A549 (cell line): ENCODE measurements around the gene EDNRB. TPM values are rescaled to one million over a fixed set of nuclear protein-coding genes. Genes with fewer than 3 reads are reported as not detected.

Experiments used
- ATAC-seq, 2 experiments: fragments of 200-7000 bp in 1 of 2; fragments of >200 bp in 1 of 2; cut with Nextera tagmentation in 1 of 2; cut with Tn5 transposase in 1 of 2; 3 replicates each; pipeline versions ENCODE4 v1.8.0 to v1.9.1; 2018 to 2020; ENCODE audit warnings: mild to moderate bottlenecking in 1 of 2, moderate library complexity in 1 of 2
- CTCF ChIA-PET: fragments of 300-600 bp; sonication (Branson Sonifier 250); formaldehyde crosslinking; extraction: SDS; loops from one replicate; lab custom pipeline; 2021; ENCODE audit warnings: antibody characterized with exemption, inconsistent platforms; lab: Yijun Ruan, JAX
- POLR2A ChIA-PET: fragments of 350-600 bp; formaldehyde crosslinking; extraction: SDS; loops from one replicate; lab custom pipeline; 2021; ENCODE audit warnings: antibody characterized with exemption, inconsistent platforms; lab: Yijun Ruan, JAX
- DNase-seq, 2 experiments: peaks; one replicate each; pipeline versions ENCODE4 v3.0.0 to v3.0.0-alpha.2; 2011 to 2016; ENCODE audit warnings: low read depth in 1 of 2, low spot score in 1 of 2
- FAIRE-seq: peaks from 2 replicates; lab custom pipeline; 2011; peaks lifted over from hg19 to GRCh38; lab: Jason Lieb, UNC
- H3K27ac ChIP-seq, 2 experiments: fragments of >200 bp; sonication (Bioruptor Twin); formaldehyde crosslinking; 3 replicates each; pipeline ENCODE4 v1.5.1; 2016 to 2017
- H3K4me1 ChIP-seq: fragments of >200 bp; sonication (Bioruptor Twin); formaldehyde crosslinking; 3 replicates; pipeline ENCODE4 v1.6.1; 2016
- H3K4me2 ChIP-seq: fragments of >200 bp; sonication (Bioruptor Twin); formaldehyde crosslinking; 3 replicates; pipeline ENCODE4 v1.6.1; 2016
- H3K4me3 ChIP-seq: fragments of >200 bp; sonication (Bioruptor Twin); formaldehyde crosslinking; 3 replicates; pipeline ENCODE4 v1.5.1; 2016
- H3K9me3 ChIP-seq: fragments of >200 bp; sonication (Bioruptor Twin); formaldehyde crosslinking; 3 replicates; pipeline ENCODE4 v1.6.1; 2016
- CBX2 ChIP-seq: fragments of 200-600 bp; sonication (generic); IDR thresholded peaks from 2 replicates; pipeline ENCODE4 v1.6.1; 2016; ENCODE audit warnings: low read depth, mild to moderate bottlenecking, borderline replicate concordance
- CBX8 ChIP-seq: fragments of 200-600 bp; sonication (generic); IDR thresholded peaks from 2 replicates; pipeline ENCODE4 v1.6.1; 2016
- CHD2 ChIP-seq: fragments of 150-350 bp; IDR thresholded peaks from 2 replicates; pipeline ENCODE4 v1.6.1; 2014; ENCODE audit warnings: low read length; ENCODE audit not compliant: partially characterized antibody
- CHD4 ChIP-seq: fragments of 200-600 bp; sonication (generic); IDR thresholded peaks from 2 replicates; pipeline ENCODE4 v1.6.1; 2016; ENCODE audit warnings: antibody characterized with exemption, mild to moderate bottlenecking, borderline replicate concordance
- EHMT2 ChIP-seq: fragments of 200-600 bp; sonication (generic); IDR thresholded peaks from 2 replicates; pipeline ENCODE4 v1.6.1; 2016; ENCODE audit warnings: antibody characterized with exemption, low read depth, mild to moderate bottlenecking, moderate library complexity
- ESRRA ChIP-seq: fragments of 150-350 bp; IDR thresholded peaks from 2 replicates; pipeline ENCODE4 v1.6.1; 2014; ENCODE audit warnings: mild to moderate bottlenecking, low read length, borderline replicate concordance
- FOSL2 ChIP-seq, 2 experiments: fragments of 450-650 bp in 1 of 2; fragments of >200 bp in 1 of 2; sonication (Bioruptor Twin) in 1 of 2; formaldehyde crosslinking; IDR thresholded peaks; 2 replicates each; pipeline versions ENCODE4 v1.5.0 to v1.6.1; 2016 to 2020; ENCODE audit warnings: mild to moderate bottlenecking in 1 of 2, moderate library complexity in 1 of 2
- HMGXB4 ChIP-seq: fragments of 250-450 bp; sonication (Bioruptor Pico); IDR thresholded peaks from 2 replicates; pipeline ENCODE4 v1.5.0; 2021; ENCODE audit warnings: mild to moderate bottlenecking, moderate library complexity, borderline replicate concordance
- HOXB5 ChIP-seq: fragments of 250-450 bp; sonication (Bioruptor Pico); IDR thresholded peaks from 2 replicates; pipeline ENCODE4 v1.5.0; 2020; ENCODE audit warnings: mild to moderate bottlenecking, moderate library complexity
- KDM1A ChIP-seq: fragments of 200-600 bp; sonication (generic); IDR thresholded peaks from 2 replicates; pipeline ENCODE4 v1.6.1; 2016; ENCODE audit warnings: low read depth, mild to moderate bottlenecking
- MAX ChIP-seq: IDR thresholded peaks from 2 replicates; pipeline ENCODE4 v1.6.1; 2012
- MAZ ChIP-seq: fragments of 150-350 bp; IDR thresholded peaks from 2 replicates; pipeline ENCODE4 v1.6.1; 2014; ENCODE audit warnings: antibody characterized with exemption, low read depth, low read length, borderline replicate concordance
- MYC ChIP-seq: IDR thresholded peaks from 2 replicates; pipeline ENCODE4 v1.6.1; 2012; ENCODE audit warnings: mild to moderate bottlenecking, inconsistent platforms, low read length, improper control_type of control experiment, borderline replicate concordance
- NPAS2 ChIP-seq: fragments of 250-450 bp; sonication (Bioruptor Pico); IDR thresholded peaks from 2 replicates; pipeline ENCODE4 v1.8.0; 2022; ENCODE audit warnings: mild to moderate bottlenecking, moderate library complexity, borderline replicate concordance
- PBX3 ChIP-seq: IDR thresholded peaks from 2 replicates; pipeline ENCODE4 v1.6.1; 2012
- POLR2AphosphoS2 ChIP-seq: conservative IDR thresholded peaks from 2 replicates; pipeline ENCODE4 v1.6.1; 2012; ENCODE audit warnings: low read length, improper control_type of control experiment, inconsistent platforms
- RARB ChIP-seq: fragments of 250-450 bp; sonication (Bioruptor Pico); IDR thresholded peaks from 2 replicates; pipeline ENCODE4 v1.8.0; 2021; ENCODE audit warnings: mild to moderate bottlenecking, moderate library complexity
- RCOR1 ChIP-seq: fragments of 150-350 bp; IDR thresholded peaks from 2 replicates; pipeline ENCODE4 v1.6.1; 2014; ENCODE audit warnings: antibody characterized with exemption, low read length, low read depth
- REST ChIP-seq: fragments of 200-600 bp; sonication (generic); IDR thresholded peaks from 2 replicates; pipeline ENCODE4 v1.6.1; 2016; ENCODE audit warnings: antibody characterized with exemption, mild to moderate bottlenecking, moderate library complexity
- RFX5 ChIP-seq: fragments of 450-650 bp; IDR thresholded peaks from 2 replicates; pipeline ENCODE4 v1.7.1; 2014; ENCODE audit warnings: antibody characterized with exemption, mild to moderate bottlenecking, moderate library complexity
- SMC3 ChIP-seq: fragments of >200 bp; sonication (Bioruptor Twin); formaldehyde crosslinking; IDR thresholded peaks from 3 replicates; pipeline ENCODE4 v1.6.1; 2018; ENCODE audit warnings: inconsistent platforms
- ZC3H11A ChIP-seq: fragments of 450-650 bp; IDR thresholded peaks from 2 replicates; pipeline ENCODE4 v1.6.1; 2014; ENCODE audit warnings: antibody characterized with exemption, mild to moderate bottlenecking
- ZFP36 ChIP-seq: fragments of 450-650 bp; IDR thresholded peaks from 2 replicates; pipeline ENCODE4 v1.6.1; 2014; ENCODE audit warnings: borderline replicate concordance; ENCODE audit not compliant: partially characterized antibody
- ZNF302 ChIP-seq: fragments of 250-450 bp; sonication (Bioruptor Pico); IDR thresholded peaks from 2 replicates; pipeline ENCODE4 v1.9.0; 2021; ENCODE audit warnings: inconsistent platforms, mild to moderate bottlenecking, moderate library complexity
- WGBS: methylation state at CpG from one replicate; pipeline ENCODE4 v1.1.6; 2017; ENCODE audit errors: missing lambda C conversion rate; 5-methylcytosine and 5-hydroxymethylcytosine counted together
- polyA plus RNA-seq, 4 experiments: library from polyadenylated mRNA; depleted of rRNA in 3 of 4; stranded (reverse); fragments of >200 nt; fragmentation: RNase III in 1 of 4; extraction: RNeasy Plus Mini Kit Qiagen cat#74134 plus additional on column Dnase treatment in 1 of 4; gene quantifications; 2 replicates in 3 of 4; 3 replicates in 1 of 4; pipeline ENCODE4 v1.2.3, GENCODE V29; 2011 to 2017
- TF ChIP-seq, protein P1 (sequence below): fragments of 450-650 bp; IDR thresholded peaks from 2 replicates; pipeline ENCODE4 v1.6.1; 2014; ENCODE audit warnings: antibody characterized with exemption
- TF ChIP-seq, protein P2 (sequence below): fragments of 150-350 bp; IDR thresholded peaks from 2 replicates; pipeline ENCODE4 v1.6.1; 2014; ENCODE audit warnings: low read depth, mild to moderate bottlenecking, low read length

The EDNRB gene
- polyA plus RNA-seq, 2 of the 4 experiments (the other 2 are of a cell fraction) = not detected

DNA sequence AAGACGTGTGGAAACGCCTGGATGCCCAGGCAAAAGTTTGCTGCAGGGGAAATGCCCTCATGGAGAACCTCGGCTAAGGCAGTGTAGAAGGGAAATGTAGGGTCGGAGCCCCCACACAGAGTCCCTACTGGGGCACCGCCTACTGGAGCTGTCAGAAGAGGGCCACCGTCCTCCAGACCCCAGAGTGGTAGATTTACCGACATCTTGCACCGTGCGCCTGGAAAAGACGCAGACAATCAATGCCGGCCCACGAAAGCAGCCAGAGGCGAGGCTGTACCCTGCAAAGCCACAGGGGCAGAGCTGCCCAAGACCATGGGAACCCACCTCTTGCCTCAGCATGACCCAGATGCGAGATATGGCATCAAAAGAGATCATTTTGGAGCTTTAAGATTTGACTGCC lies 7.0 kb upstream of the EDNRB start:
- 0% methylated on average over 6 of the region's 14 CpGs for WGBS
- H3K4me2 ChIP-seq = no peak overlapping the region
- no peak for TF ChIP-seq CHD2
- no peak for TF ChIP-seq ZFP36
- TF ChIP-seq MYC = no peak
- TF ChIP-seq CHD4 = no peak
- TF ChIP-seq ESRRA = no peak
- no peak for TF ChIP-seq ZNF302 (CRISPR knock-in tag)
- no peak for TF ChIP-seq RFX5
- TF ChIP-seq REST = no peak
- TF ChIP-seq KDM1A = no peak
- no peak for TF ChIP-seq HMGXB4 (CRISPR knock-in tag)
- TF ChIP-seq RARB (CRISPR knock-in tag) = no peak
- TF ChIP-seq CBX2 = no peak
- no peak for TF ChIP-seq RCOR1
- no peak for TF ChIP-seq HOXB5 (CRISPR knock-in tag)
- TF ChIP-seq SMC3 = no peak
- TF ChIP-seq, protein P1, sequence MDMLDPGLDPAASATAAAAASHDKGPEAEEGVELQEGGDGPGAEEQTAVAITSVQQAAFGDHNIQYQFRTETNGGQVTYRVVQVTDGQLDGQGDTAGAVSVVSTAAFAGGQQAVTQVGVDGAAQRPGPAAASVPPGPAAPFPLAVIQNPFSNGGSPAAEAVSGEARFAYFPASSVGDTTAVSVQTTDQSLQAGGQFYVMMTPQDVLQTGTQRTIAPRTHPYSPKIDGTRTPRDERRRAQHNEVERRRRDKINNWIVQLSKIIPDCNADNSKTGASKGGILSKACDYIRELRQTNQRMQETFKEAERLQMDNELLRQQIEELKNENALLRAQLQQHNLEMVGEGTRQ = no peak
- TF ChIP-seq, all 56 proteins: peak for 0
- Histone ChIP-seq H3K4me3 (no peak overlapping the region), H3K9me3 (no peaks in the 10 kb centered on the region), H3K4me1 (no peaks in the 10 kb centered on the region), H3K27ac (no peak overlapping the region)
- FAIRE-seq = no peak
- CTCF ChIA-PET = no interaction called here
- no peak for ATAC-seq
- no peak for DNase-seq
- POLR2A ChIA-PET = no interaction called here

GRCh38 chr13:77919921-77920294 lies 1.3 kb upstream of the EDNRB start:
- DNase-seq = no peak
- WGBS = 16% methylated on average over 8 of the region's 8 CpGs
- POLR2A ChIA-PET = no interaction called here
- FAIRE-seq = no peak
- Histone ChIP-seq H3K4me1 (no peaks in the 10 kb centered on the region), H3K4me3 (peak overlapping the region; percentile 38), H3K4me2 (peak overlapping the region; percentile 86), H3K27ac (no peak overlapping the region), H3K9me3 (no peaks in the 10 kb centered on the region)
- ATAC-seq = peak in 1 of 2 experiments; percentile 44; a peak in 3 of 6 replicates
- no peak for TF ChIP-seq NPAS2 (CRISPR knock-in tag)
- TF ChIP-seq, protein P2, sequence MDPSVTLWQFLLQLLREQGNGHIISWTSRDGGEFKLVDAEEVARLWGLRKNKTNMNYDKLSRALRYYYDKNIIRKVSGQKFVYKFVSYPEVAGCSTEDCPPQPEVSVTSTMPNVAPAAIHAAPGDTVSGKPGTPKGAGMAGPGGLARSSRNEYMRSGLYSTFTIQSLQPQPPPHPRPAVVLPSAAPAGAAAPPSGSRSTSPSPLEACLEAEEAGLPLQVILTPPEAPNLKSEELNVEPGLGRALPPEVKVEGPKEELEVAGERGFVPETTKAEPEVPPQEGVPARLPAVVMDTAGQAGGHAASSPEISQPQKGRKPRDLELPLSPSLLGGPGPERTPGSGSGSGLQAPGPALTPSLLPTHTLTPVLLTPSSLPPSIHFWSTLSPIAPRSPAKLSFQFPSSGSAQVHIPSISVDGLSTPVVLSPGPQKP = no peak
- no peak for TF ChIP-seq MAX
- no peak for TF ChIP-seq CBX8
- TF ChIP-seq EHMT2 = no peak
- TF ChIP-seq PBX3 = no peak
- TF ChIP-seq FOSL2 (IDR thresholded peaks at IDR 0.05) = no peak
- TF ChIP-seq FOSL2 (CRISPR knock-in tag; IDR thresholded peaks at IDR 0.05) = no peak
- TF ChIP-seq MAZ = no peak
- no peak for TF ChIP-seq CBX2
- TF ChIP-seq KDM1A = no peak
- no peak for TF ChIP-seq HMGXB4 (CRISPR knock-in tag)
- no peak for TF ChIP-seq ZC3H11A
- no peak for TF ChIP-seq POLR2AphosphoS2
- CTCF ChIA-PET = no interaction called here
